ENCODE measurements around the gene ABCG1.
"Not testable (repeated sequence)": the region's sequence is repeated elsewhere in the genome, so short reads cannot be mapped to it uniquely, and the experiment has no call there.

ABCG1 gene

GRCh38 chr21:42218836-42219605, at the start of gene ABCG1:
TSS of gene ABCG1 (plus strand) at chr21:42219140. CDS start at chr21:42219263, 123 bp downstream.
- DNase-seq: peak; percentile 58

GRCh38 chr21:42169758-42170157, 49.2 kb upstream of the ABCG1 start:
- no peak for DNase-seq

- DNase-seq: peak; percentile 82
These were observed 47.6 kb upstream of the ABCG1 start for GRCh38 chr21:42171091-42172053.

GRCh38 chr21:42172596-42173483, 46.1 kb upstream of the ABCG1 start:
- DNase-seq: no peak

- DNase-seq: no peak
These were observed 44.8 kb upstream of the ABCG1 start for GRCh38 chr21:42174173-42174572.

- no peak for DNase-seq
These were observed 43.7 kb upstream of the ABCG1 start for GRCh38 chr21:42175110-42175710.

- DNase-seq: no peak
These were observed 42.1 kb upstream of the ABCG1 start for GRCh38 chr21:42176859-42177258.

GRCh38 chr21:42179316-42179715, 39.6 kb upstream of the ABCG1 start:
- peak; percentile 7 for DNase-seq

- not testable (repeated sequence) for DNase-seq
These were observed 38.9 kb upstream of the ABCG1 start for GRCh38 chr21:42180001-42180400.

GRCh38 chr21:42182713-42183371, 36.1 kb upstream of the ABCG1 start:
- no peak for DNase-seq

- DNase-seq: no peak
These were observed 35.3 kb upstream of the ABCG1 start for GRCh38 chr21:42183374-42184266.

- no peak for DNase-seq
These were observed 32.3 kb upstream of the ABCG1 start for GRCh38 chr21:42186591-42186990.

- peak; percentile 42 for DNase-seq
These were observed 30.8 kb upstream of the ABCG1 start for GRCh38 chr21:42187976-42188653.

- no peak for DNase-seq
These were observed 30.3 kb upstream of the ABCG1 start for GRCh38 chr21:42188663-42189062.

- no peak for DNase-seq
These were observed 29.5 kb upstream of the ABCG1 start for GRCh38 chr21:42189431-42189830.

GRCh38 chr21:42189860-42190485, 29.0 kb upstream of the ABCG1 start:
- DNase-seq: no peak

GRCh38 chr21:42190486-42190863, 28.5 kb upstream of the ABCG1 start:
- DNase-seq: peak; percentile 66

- DNase-seq: no peak
These were observed 27.9 kb upstream of the ABCG1 start for GRCh38 chr21:42191064-42191463.
